NCI-H2081 (cell line): ENCODE measurements around the gene RASD2.

Source experiments
- DNase-seq, 2 experiments: peaks; one replicate each; lab custom pipeline; 2025; lab: John Stamatoyannopoulos, UW

RASD2 gene

GRCh38 chr22:35582861-35583670 lies 42.4 kb downstream of the RASD2 start:
- peak; percentile 47 to 61 for DNase-seq

GRCh38 chr22:35586771-35587170 lies 46.1 kb downstream of the RASD2 start:
- no peak for DNase-seq

GRCh38 chr22:35587447-35587870 lies 46.8 kb downstream of the RASD2 start:
- no peak for DNase-seq

GRCh38 chr22:35587896-35588295 lies 47.3 kb downstream of the RASD2 start:
- DNase-seq, result no peak

GRCh38 chr22:35589071-35589755 lies 48.6 kb downstream of the RASD2 start:
- no peak for DNase-seq

- DNase-seq, result no peak
Measured at GRCh38 chr22:35589756-35590093, 49.1 kb downstream of the RASD2 start.

- DNase-seq, result no peak
Measured at GRCh38 chr22:35590634-35591295, 50.1 kb downstream of the RASD2 start.

GRCh38 chr22:35591714-35592417 lies 51.2 kb downstream of the RASD2 start:
- no peak for DNase-seq

GRCh38 chr22:35592418-35592967 lies 51.9 kb downstream of the RASD2 start:
- DNase-seq, result no peak

- DNase-seq, result no peak
Measured at GRCh38 chr22:35593071-35593890, 52.6 kb downstream of the RASD2 start.

- no peak for DNase-seq
Measured at GRCh38 chr22:35593891-35594470, 53.4 kb downstream of the RASD2 start.

- no peak for DNase-seq
Measured at GRCh38 chr22:35594686-35595085, 54.1 kb downstream of the RASD2 start.

- DNase-seq, result no peak
Measured at GRCh38 chr22:35596821-35597220, 56.2 kb downstream of the RASD2 start.

GRCh38 chr22:35597692-35598395 lies 57.2 kb downstream of the RASD2 start:
- no peak for DNase-seq

- DNase-seq, result no peak
Measured at GRCh38 chr22:35598396-35598710, 57.7 kb downstream of the RASD2 start.

GRCh38 chr22:35599364-35599763 lies 58.7 kb downstream of the RASD2 start:
- DNase-seq, result no peak

- DNase-seq, result no peak
Measured at GRCh38 chr22:35600476-35600875, 59.8 kb downstream of the RASD2 start.

- no peak for DNase-seq
Measured at GRCh38 chr22:35601013-35601580, 60.5 kb downstream of the RASD2 start.

- no peak for DNase-seq
Measured at GRCh38 chr22:35601743-35602615, 61.3 kb downstream of the RASD2 start.
